Retinal pigment epithelial cell (primary cell): ENCODE results near the gene MOGAT3.

Experiments used
- DNase-seq: peaks from one replicate; pipeline ENCODE4 v3.0.0-alpha.2; 2010; ENCODE audit warnings: low read depth
- H3K4me3 ChIP-seq: 2 replicates; pipeline ENCODE4 v1.5.1; 2011; ENCODE audit warnings: mild to moderate bottlenecking, low read length, control low read depth, moderate library complexity
- TF ChIP-seq, protein P1 (sequence below): conservative IDR thresholded peaks from 2 replicates; pipeline ENCODE4 v1.5.1; 2011; ENCODE audit warnings: low read depth, low read length, control low read depth, inconsistent platforms

The MOGAT3 gene

DNA sequence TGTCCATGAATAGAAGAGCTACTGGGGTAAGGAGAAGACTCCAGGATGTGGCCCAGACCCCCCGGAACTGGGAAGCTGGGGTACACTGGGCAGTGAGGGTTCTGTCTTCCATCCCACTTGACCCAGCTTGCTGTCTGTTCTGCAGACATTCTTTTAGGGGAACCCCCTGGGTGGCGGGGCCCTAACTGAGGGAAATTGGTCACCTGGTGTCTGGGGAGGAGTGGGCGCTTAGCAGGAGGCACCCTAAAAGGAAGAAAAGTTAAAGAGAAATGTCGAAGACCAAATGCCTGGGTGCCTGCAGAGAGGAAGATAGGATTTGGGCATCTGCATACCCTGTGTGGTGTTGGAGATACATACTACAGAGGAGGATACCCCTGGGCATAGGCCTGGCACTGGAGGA lies 45.5 kb downstream of the MOGAT3 start:
- TF ChIP-seq, protein P1, sequence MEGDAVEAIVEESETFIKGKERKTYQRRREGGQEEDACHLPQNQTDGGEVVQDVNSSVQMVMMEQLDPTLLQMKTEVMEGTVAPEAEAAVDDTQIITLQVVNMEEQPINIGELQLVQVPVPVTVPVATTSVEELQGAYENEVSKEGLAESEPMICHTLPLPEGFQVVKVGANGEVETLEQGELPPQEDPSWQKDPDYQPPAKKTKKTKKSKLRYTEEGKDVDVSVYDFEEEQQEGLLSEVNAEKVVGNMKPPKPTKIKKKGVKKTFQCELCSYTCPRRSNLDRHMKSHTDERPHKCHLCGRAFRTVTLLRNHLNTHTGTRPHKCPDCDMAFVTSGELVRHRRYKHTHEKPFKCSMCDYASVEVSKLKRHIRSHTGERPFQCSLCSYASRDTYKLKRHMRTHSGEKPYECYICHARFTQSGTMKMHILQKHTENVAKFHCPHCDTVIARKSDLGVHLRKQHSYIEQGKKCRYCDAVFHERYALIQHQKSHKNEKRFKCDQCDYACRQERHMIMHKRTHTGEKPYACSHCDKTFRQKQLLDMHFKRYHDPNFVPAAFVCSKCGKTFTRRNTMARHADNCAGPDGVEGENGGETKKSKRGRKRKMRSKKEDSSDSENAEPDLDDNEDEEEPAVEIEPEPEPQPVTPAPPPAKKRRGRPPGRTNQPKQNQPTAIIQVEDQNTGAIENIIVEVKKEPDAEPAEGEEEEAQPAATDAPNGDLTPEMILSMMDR = no peak
- H3K4me3 ChIP-seq = peak overlapping the region; percentile 80
- no peak for DNase-seq

DNA sequence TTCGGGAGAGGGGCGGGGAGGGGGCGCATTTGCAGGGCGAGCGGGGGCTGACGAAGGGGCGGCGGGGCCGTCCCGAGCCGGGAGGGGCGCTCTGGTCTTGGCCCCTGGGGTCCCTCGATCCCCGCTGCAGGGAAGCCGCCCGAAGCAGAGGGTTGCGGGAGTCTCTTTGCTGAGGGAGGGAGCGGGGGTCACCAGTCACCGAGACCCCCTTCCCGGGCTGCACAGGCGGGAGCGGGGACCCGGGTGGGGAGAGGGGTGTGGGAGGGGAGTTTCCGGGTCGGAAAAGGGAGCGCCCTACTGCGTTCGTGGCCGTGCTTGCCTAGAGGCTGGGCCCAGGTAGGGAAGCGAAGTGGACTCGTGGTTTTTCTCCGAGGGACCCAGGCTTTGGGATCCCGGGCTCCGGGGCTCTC lies 46.1 kb downstream of the MOGAT3 start:
- H3K4me3 ChIP-seq = peak overlapping the region; percentile 80
- TF ChIP-seq, protein P1 = no peak
- no peak for DNase-seq

DNA sequence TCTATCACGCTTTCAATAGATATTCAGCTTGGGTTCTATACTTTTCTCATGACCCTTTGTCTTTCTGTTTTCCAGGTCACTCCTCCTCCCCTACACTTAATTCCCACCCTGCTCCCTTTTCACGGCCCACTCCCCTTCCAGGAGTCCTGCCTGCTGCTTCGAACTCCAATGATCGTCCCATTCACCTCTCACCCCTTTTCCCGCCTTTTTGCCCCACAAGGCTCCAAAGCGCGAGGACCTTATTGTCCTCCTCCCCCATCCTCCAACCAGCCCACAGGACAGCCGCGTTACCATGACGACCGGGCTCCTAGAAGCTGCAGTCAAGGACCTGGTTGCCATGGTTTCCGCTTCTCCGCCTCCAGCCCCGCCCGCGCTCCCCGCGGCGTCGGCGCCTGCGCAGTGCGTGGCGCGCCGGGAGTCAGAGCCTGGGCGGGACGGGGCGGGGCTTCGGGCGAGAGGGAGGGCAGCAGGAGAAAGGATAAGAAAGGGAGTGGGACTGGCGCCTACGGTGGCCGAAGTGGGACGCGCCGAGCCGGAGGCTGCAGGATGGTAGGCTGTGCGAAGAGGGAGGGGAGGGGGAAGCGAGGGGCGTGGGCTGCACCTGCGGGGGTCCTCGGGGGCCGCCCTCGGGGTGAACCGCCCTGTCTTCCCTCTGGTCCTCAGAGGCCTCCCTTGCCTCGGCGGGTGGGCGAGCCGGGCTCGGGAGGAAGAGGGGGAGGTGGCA lies 46.7 kb downstream of the MOGAT3 start, which contains the start of gene AP1S1:
AP1S1 (plus strand) TSS at position 508 of the 724 bp plus-strand sequence; CDS start at position 547, 39 bp downstream.
- H3K4me3 ChIP-seq = peak within 1 kb of the TSS; percentile 80
- TF ChIP-seq, protein P1 = no peak
- DNase-seq = peak; percentile 71

DNA sequence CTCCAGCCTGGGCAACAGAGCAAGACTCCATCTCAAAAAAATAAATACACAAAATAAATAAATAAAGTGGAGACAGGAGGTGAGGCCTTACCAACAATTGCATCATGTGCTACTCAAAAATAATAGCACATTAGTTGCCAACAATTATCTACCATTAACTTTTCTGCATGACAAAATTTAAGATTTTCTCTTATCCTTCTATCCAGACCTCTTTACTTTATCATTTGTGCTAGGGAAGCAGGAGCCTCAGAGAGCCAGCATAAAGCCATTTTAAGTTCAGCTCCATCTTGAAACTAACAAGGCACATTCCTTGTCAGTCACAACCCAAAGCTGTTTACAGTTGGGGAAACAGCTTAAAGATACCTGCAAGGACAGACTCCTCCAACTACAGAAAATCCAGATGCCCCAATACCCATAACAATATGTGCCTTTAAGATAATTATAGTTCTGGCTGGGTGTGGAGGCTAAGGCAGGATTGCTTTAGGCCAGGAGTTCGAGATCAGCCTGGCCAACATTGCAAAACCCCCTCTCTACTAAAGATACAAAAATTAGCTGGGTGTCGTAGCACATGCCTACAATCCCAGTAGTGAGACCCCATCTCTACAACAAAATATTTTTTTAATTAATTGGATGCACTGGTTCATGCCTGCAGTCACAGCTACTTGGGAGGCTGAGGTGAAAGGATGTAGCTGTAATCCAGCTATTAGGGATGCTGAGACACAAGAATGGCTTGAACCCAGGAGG lies 48.8 kb downstream of the MOGAT3 start:
- TF ChIP-seq, protein P1 = no peak
- DNase-seq = no peak
- H3K4me3 ChIP-seq = no peak overlapping the region
